D341Med (cell line): ENCODE results near the gene ATP10A.
"Not testable (repeated sequence)": the region's sequence is repeated elsewhere in the genome, so short reads cannot be mapped to it uniquely, and the experiment has no call there.

ENCODE experiments used
- DNase-seq: peaks from one replicate; pipeline ENCODE4 v3.0.0; 2012; ENCODE audit warnings: low spot score

ATP10A gene

GRCh38 chr15:25858952-25859760, 4.0 kb downstream of the ATP10A start:
- no peak for DNase-seq

- DNase-seq: not testable (repeated sequence)
These were observed 7.1 kb downstream of the ATP10A start for GRCh38 chr15:25856059-25856458.

GRCh38 chr15:25852661-25853524, 10.2 kb downstream of the ATP10A start:
- DNase-seq: no peak

- DNase-seq: no peak
These were observed 11.1 kb downstream of the ATP10A start for GRCh38 chr15:25852027-25852426.

- no peak for DNase-seq
These were observed 12.7 kb downstream of the ATP10A start for GRCh38 chr15:25850154-25851111.

- peak; percentile 64 for DNase-seq
These were observed 13.8 kb downstream of the ATP10A start for GRCh38 chr15:25849157-25849921.

- DNase-seq: no peak
These were observed 14.4 kb downstream of the ATP10A start for GRCh38 chr15:25848784-25849156.

- DNase-seq: no peak
These were observed 14.8 kb downstream of the ATP10A start for GRCh38 chr15:25848325-25848724.

GRCh38 chr15:25847051-25847450, 16.1 kb downstream of the ATP10A start:
- peak; percentile 68 for DNase-seq

GRCh38 chr15:25846377-25846776, 16.8 kb downstream of the ATP10A start:
- no peak for DNase-seq

- no peak for DNase-seq
These were observed 18.0 kb downstream of the ATP10A start for GRCh38 chr15:25844981-25845680.

GRCh38 chr15:25844542-25844941, 18.6 kb downstream of the ATP10A start:
- DNase-seq: no peak

GRCh38 chr15:25844076-25844475, 19.1 kb downstream of the ATP10A start:
- DNase-seq: no peak

- DNase-seq: no peak
These were observed 23.4 kb downstream of the ATP10A start for GRCh38 chr15:25839638-25840156.

- DNase-seq: no peak
These were observed 24.3 kb downstream of the ATP10A start for GRCh38 chr15:25838871-25839195.

- no peak for DNase-seq
These were observed 24.8 kb downstream of the ATP10A start for GRCh38 chr15:25838191-25838870.

- no peak for DNase-seq
These were observed 31.0 kb downstream of the ATP10A start for GRCh38 chr15:25832158-25832557.

GRCh38 chr15:25830844-25831451, 32.2 kb downstream of the ATP10A start:
- DNase-seq: no peak

GRCh38 chr15:25829073-25829472, 34.1 kb downstream of the ATP10A start:
- DNase-seq: no peak
